Transverse colon (tissue), 4 donors: ENCODE measurements around the gene GPC6. TPM values are rescaled to one million over a fixed set of nuclear protein-coding genes. Genes with fewer than 3 reads are reported as not detected.

Source experiments
- DNase-seq: peaks from one replicate; pipeline ENCODE4 v3.0.0-alpha.2; 2019
- H3K27ac ChIP-seq, 4 donors: fragments of 200-600 bp; sonication (generic); 2 replicates each; pipeline ENCODE4 v1.5.1; 2016 to 2018; ENCODE audit warnings: inconsistent platforms in 4 of 4
- H3K27me3 ChIP-seq: fragments of 200-600 bp; sonication (generic); 2 replicates; pipeline ENCODE4 v1.5.1; 2017; ENCODE audit warnings: inconsistent platforms
- H3K36me3 ChIP-seq, 4 donors: fragments of 200-600 bp; sonication (generic); 2 replicates each; pipeline ENCODE4 v1.5.1; 2017 to 2019; ENCODE audit warnings: inconsistent platforms in 4 of 4
- H3K4me1 ChIP-seq, 4 donors: fragments of 200-600 bp; sonication (generic); 2 replicates each; pipeline ENCODE4 v1.5.1; 2017 to 2020; ENCODE audit warnings: inconsistent platforms in 4 of 4
- H3K4me3 ChIP-seq, 4 donors: fragments of 200-600 bp; sonication (generic); 1 replicate in 1 of 4; 2 replicates in 3 of 4; pipeline versions ENCODE4 v1.5.1 to v1.6.1; 2017 to 2019; ENCODE audit warnings: inconsistent platforms in 4 of 4
- H3K9me3 ChIP-seq, 2 donors: fragments of 200-600 bp; sonication (generic); 2 replicates each; pipeline ENCODE4 v1.5.1; 2017 to 2019; ENCODE audit warnings: inconsistent platforms in 2 of 2
- CTCF ChIP-seq, 5 experiments: fragments of 200-600 bp in 3 of 5; fragments of 450-650 bp in 2 of 5; sonication (generic) in 3 of 5; IDR thresholded peaks; 1 replicate in 2 of 5; 2 replicates in 3 of 5; pipeline ENCODE4 v1.5.1; 2016 to 2017; ENCODE audit warnings: antibody characterized with exemption in 5 of 5, inconsistent platforms in 3 of 5, mild to moderate bottlenecking in 2 of 5, moderate library complexity in 1 of 5
- EP300 ChIP-seq: sonication (generic); formaldehyde crosslinking; IDR thresholded peaks from one replicate; pipeline ENCODE4 v1.6.1; 2017; ENCODE audit warnings: antibody characterized with exemption, low read depth
- POLR2A ChIP-seq: fragments of 450-650 bp; IDR thresholded peaks from one replicate; pipeline ENCODE4 v1.6.1; 2016; ENCODE audit warnings: antibody characterized with exemption, mild to moderate bottlenecking, moderate library complexity
- POLR2AphosphoS5 ChIP-seq, 3 donors: sonication (generic); formaldehyde crosslinking; IDR thresholded peaks; one replicate each; pipeline ENCODE4 v1.6.1; 2016; ENCODE audit warnings: antibody characterized with exemption in 3 of 3
- WGBS, 2 donors: methylation state at CpG; one replicate each; pipeline ENCODE4 v1.1.5; 2018; ENCODE audit warnings: low coverage in 1 of 2; 5-methylcytosine and 5-hydroxymethylcytosine counted together
- in situ Hi-C, 4 donors: fragments of 200-750 bp; cut with MboI; loops; one replicate each; pipeline versions ENCODE4 v1.15.0 to v1.15.1; 2017; ENCODE audit warnings: low sequenced_read_pairs in 3 of 4, low pct_ligation_motif_present in 1 of 4, low pct_unique_long_range_greater_than_20kb in 1 of 4
- intact Hi-C: fragments of 100-400 bp; cut with DNase I; formaldehyde crosslinking; loops from one replicate; pipeline ENCODE4 v1.15.1; 2023; ENCODE audit warnings: low total_unique reads
- total RNA-seq, 4 donors: library from RNA; depleted of rRNA; stranded (reverse); fragments of >200 nt; gene quantifications; one replicate each; pipeline ENCODE4 v1.1.0, GENCODE V29; 2016

GPC6 gene
- total RNA-seq, 4 donors from 2014 or later, result 0.75 to 5.7 (median 4.0) TPM

- intact Hi-C loops (no loop called here), in situ Hi-C loops (no loop called here)
- Histone ChIP-seq H3K9me3 (no peaks in the 10 kb centered on the region), H3K36me3 (no peaks in the 10 kb centered on the region), H3K4me1 (peaks cover 0 to 9% (median 1%) of the 10 kb centered on the region in 4 donors), H3K27ac (no peak overlapping the region), H3K4me3 (no peak overlapping the region), H3K27me3 (peaks cover 26% of the 10 kb centered on the region)
- 60 to 85% methylated on average over 2 to 4 of the region's 4 CpGs for WGBS, 2 donors
- no peak for TF ChIP-seq EP300
- no peak for TF ChIP-seq POLR2A
- TF ChIP-seq CTCF (IDR thresholded peaks at IDR 0.05), result no peak
- TF ChIP-seq POLR2AphosphoS5 (IDR thresholded peaks at IDR 0.05), result no peak
- no peak for DNase-seq
Observed at GRCh38 chr13:93222976-93223375, 3.6 kb upstream of the GPC6 start.

- WGBS, 2 donors, result 95 to 100% methylated on average over 1 of the region's 1 CpG
- H3K4me3 ChIP-seq, result no peak overlapping the region
- in situ Hi-C loops (no loop called here), intact Hi-C loops (no loop called here)
- H3K27ac ChIP-seq, result no peak overlapping the region
- no peak for TF ChIP-seq POLR2AphosphoS5 (IDR thresholded peaks at IDR 0.05)
- TF ChIP-seq EP300, result no peak
- TF ChIP-seq CTCF (IDR thresholded peaks at IDR 0.05), result no peak
- TF ChIP-seq POLR2A, result no peak
- peaks cover 42% of the 10 kb centered on the region for H3K27me3 ChIP-seq
- H3K9me3 ChIP-seq, result no peaks in the 10 kb centered on the region
- no peak for DNase-seq
- peaks cover 0 to 14% (median 4%) of the 10 kb centered on the region in 4 donors for H3K4me1 ChIP-seq
- H3K36me3 ChIP-seq, result no peaks in the 10 kb centered on the region
Observed at GRCh38 chr13:93224535-93224934, 2.1 kb upstream of the GPC6 start.

- peaks cover 0 to 14% (median 4%) of the 10 kb centered on the region in 4 donors for H3K4me1 ChIP-seq
- H3K27ac ChIP-seq, result peak overlapping the region in 1 of 4 donors; percentile 80
- TF ChIP-seq EP300 (no peak), CTCF (IDR thresholded peaks at IDR 0.05) (no peak), POLR2AphosphoS5 (IDR thresholded peaks at IDR 0.05) (no peak), POLR2A (no peak)
- in situ Hi-C loops, result loop anchor here in 1 of 4 donors (25.0 kb wide), 1 partner anchor 1137 kb away; no protein-coding TSS in a partner anchor
- H3K27me3 ChIP-seq, result peaks cover 47% of the 10 kb centered on the region
- 48 to 74% methylated on average over 2 of the region's 2 CpGs for WGBS, 2 donors
- no peak for DNase-seq
- H3K4me3 ChIP-seq, result no peak overlapping the region
- no peaks in the 10 kb centered on the region for H3K9me3 ChIP-seq
- no peaks in the 10 kb centered on the region for H3K36me3 ChIP-seq
- intact Hi-C loops, result no loop called here
Observed at GRCh38 chr13:93225610-93226009, 997 bp upstream of the GPC6 start.

- WGBS, 2 donors, result 11 to 19% methylated on average over 5 of the region's 5 CpGs
Observed at GRCh38 chr13:93226065-93226622, 463 bp upstream of the GPC6 start.

More at GRCh38 chr13:93226065-93226622, 463 bp upstream of the GPC6 start:
- in situ Hi-C loops (loop anchor here in 1 of 4 donors (25.0 kb wide), 1 partner anchor 1136 kb away; no protein-coding TSS in a partner anchor), intact Hi-C loops (no loop called here)
- no peaks in the 10 kb centered on the region for H3K36me3 ChIP-seq
- H3K4me1 ChIP-seq, result peaks cover 0 to 14% (median 4%) of the 10 kb centered on the region in 4 donors
- H3K4me3 ChIP-seq, result peak overlapping the region in 2 of 4 donors; percentile 43 to 46
- H3K27me3 ChIP-seq, result peaks cover 47% of the 10 kb centered on the region
- peak overlapping the region; percentile 11 to 82 (median 80) for H3K27ac ChIP-seq
- DNase-seq, result no peak
- no peaks in the 10 kb centered on the region for H3K9me3 ChIP-seq
- TF ChIP-seq CTCF (IDR thresholded peaks at IDR 0.05) (no peak), POLR2AphosphoS5 (IDR thresholded peaks at IDR 0.05) (no peak), EP300 (no peak), POLR2A (no peak)
